Germinal center (tissue), 1 donor: ENCODE results near the gene VGLL4.
"Not testable (repeated sequence)": the region's sequence is repeated elsewhere in the genome, so short reads cannot be mapped to it uniquely, and the experiment has no call there.

Experiments used
- DNase-seq: peaks from one replicate; pipeline ENCODE4 v3.0.0; 2012; ENCODE audit warnings: mixed read lengths, low spot score

VGLL4 gene

GRCh38 chr3:11583638-11584046, 60.1 kb downstream of the VGLL4 start:
- no peak for DNase-seq

- DNase-seq, result no peak
Measured at GRCh38 chr3:11583235-11583634, 60.5 kb downstream of the VGLL4 start.

- no peak for DNase-seq
Measured at GRCh38 chr3:11582191-11582968, 61.3 kb downstream of the VGLL4 start.

GRCh38 chr3:11581237-11582190, 62.2 kb downstream of the VGLL4 start:
- no peak for DNase-seq

- DNase-seq, result no peak
Measured at GRCh38 chr3:11580645-11581044, 63.1 kb downstream of the VGLL4 start.

- no peak for DNase-seq
Measured at GRCh38 chr3:11578169-11578568, 65.5 kb downstream of the VGLL4 start.

GRCh38 chr3:11576453-11576852, 67.3 kb downstream of the VGLL4 start:
- no peak for DNase-seq

- DNase-seq, result no peak
Measured at GRCh38 chr3:11575677-11576076, 68.0 kb downstream of the VGLL4 start.

- DNase-seq, result no peak
Measured at GRCh38 chr3:11574981-11575669, 68.6 kb downstream of the VGLL4 start.

- not testable (repeated sequence) for DNase-seq
Measured at GRCh38 chr3:11572660-11573059, 71.1 kb downstream of the VGLL4 start.

GRCh38 chr3:11570789-11571495, 72.8 kb downstream of the VGLL4 start:
- no peak for DNase-seq

- no peak for DNase-seq
Measured at GRCh38 chr3:11570251-11570650, 73.5 kb downstream of the VGLL4 start.

GRCh38 chr3:11569156-11569741, 74.5 kb downstream of the VGLL4 start:
- DNase-seq, result no peak

- DNase-seq, result no peak
Measured at GRCh38 chr3:11568503-11569155, 75.1 kb downstream of the VGLL4 start.

GRCh38 chr3:11567516-11568467, 75.9 kb downstream of the VGLL4 start:
- no peak for DNase-seq

GRCh38 chr3:11566916-11567315, 76.8 kb downstream of the VGLL4 start:
- DNase-seq, result no peak

- no peak for DNase-seq
Measured at GRCh38 chr3:11566478-11566877, 77.2 kb downstream of the VGLL4 start.

- DNase-seq, result no peak
Measured at GRCh38 chr3:11565932-11566331, 77.8 kb downstream of the VGLL4 start.

- DNase-seq, result no peak
Measured at GRCh38 chr3:11565492-11565891, 78.2 kb downstream of the VGLL4 start.

GRCh38 chr3:11565072-11565471, 78.6 kb downstream of the VGLL4 start:
- DNase-seq, result no peak
